Bone marrow (tissue), 2 donors: ENCODE results near the gene ASCL5.
A peak's percentile ranks its signal among the peaks of the same experiment; 100 is the strongest.

ENCODE experiments used
- DNase-seq, 2 donors: peaks; one replicate each; lab custom pipeline; 2025; lab: John Stamatoyannopoulos, UW

The ASCL5 gene

GRCh38 chr1:201136355-201137023 lies 9.5 kb upstream of the ASCL5 start:
- DNase-seq: no peak

- DNase-seq: no peak
Observed at GRCh38 chr1:201134405-201134804, 7.4 kb upstream of the ASCL5 start.

- no peak for DNase-seq
Observed at GRCh38 chr1:201131398-201131797, 4.4 kb upstream of the ASCL5 start.

- DNase-seq: no peak
Observed at GRCh38 chr1:201128962-201129361, 2.0 kb upstream of the ASCL5 start.

GRCh38 chr1:201128476-201128875 lies 1.5 kb upstream of the ASCL5 start:
- no peak for DNase-seq

GRCh38 chr1:201127755-201128455 lies 921 bp upstream of the ASCL5 start:
- DNase-seq: no peak

- DNase-seq: no peak
Observed at GRCh38 chr1:201126463-201126831, 537 bp downstream of the ASCL5 start.

GRCh38 chr1:201125800-201126199 lies 1.2 kb downstream of the ASCL5 start:
- DNase-seq: no peak

GRCh38 chr1:201125019-201125418 lies 2.0 kb downstream of the ASCL5 start:
- no peak for DNase-seq

GRCh38 chr1:201123866-201124265 lies 3.1 kb downstream of the ASCL5 start:
- DNase-seq: peak in 1 of 2 donors; percentile 6

GRCh38 chr1:201122321-201122957 lies 4.5 kb downstream of the ASCL5 start:
- DNase-seq: no peak

GRCh38 chr1:201119206-201120197 lies 7.5 kb downstream of the ASCL5 start:
- DNase-seq: no peak

GRCh38 chr1:201116091-201116490 lies 10.9 kb downstream of the ASCL5 start:
- no peak for DNase-seq

GRCh38 chr1:201115390-201115937 lies 11.5 kb downstream of the ASCL5 start:
- no peak for DNase-seq

GRCh38 chr1:201114245-201115131 lies 12.5 kb downstream of the ASCL5 start:
- peak; percentile 54 to 57 for DNase-seq

GRCh38 chr1:201113451-201114244 lies 13.3 kb downstream of the ASCL5 start:
- no peak for DNase-seq

- DNase-seq: no peak
Observed at GRCh38 chr1:201112926-201113325, 14.1 kb downstream of the ASCL5 start.

GRCh38 chr1:201112173-201112731 lies 14.7 kb downstream of the ASCL5 start, which contains the start of gene CACNA1S:
CACNA1S (minus strand) TSS chr1:201112426; CDS start chr1:201112339, 87 bp downstream.
- DNase-seq: no peak

- no peak for DNase-seq
Observed at GRCh38 chr1:201111672-201112071, 15.3 kb downstream of the ASCL5 start.
